Measurements from ENCODE around the gene RYR2.

GRCh38 chr1:237032029-237032428, 10.0 kb upstream of the RYR2 start:
- TF ChIP-seq, protein P1, sequence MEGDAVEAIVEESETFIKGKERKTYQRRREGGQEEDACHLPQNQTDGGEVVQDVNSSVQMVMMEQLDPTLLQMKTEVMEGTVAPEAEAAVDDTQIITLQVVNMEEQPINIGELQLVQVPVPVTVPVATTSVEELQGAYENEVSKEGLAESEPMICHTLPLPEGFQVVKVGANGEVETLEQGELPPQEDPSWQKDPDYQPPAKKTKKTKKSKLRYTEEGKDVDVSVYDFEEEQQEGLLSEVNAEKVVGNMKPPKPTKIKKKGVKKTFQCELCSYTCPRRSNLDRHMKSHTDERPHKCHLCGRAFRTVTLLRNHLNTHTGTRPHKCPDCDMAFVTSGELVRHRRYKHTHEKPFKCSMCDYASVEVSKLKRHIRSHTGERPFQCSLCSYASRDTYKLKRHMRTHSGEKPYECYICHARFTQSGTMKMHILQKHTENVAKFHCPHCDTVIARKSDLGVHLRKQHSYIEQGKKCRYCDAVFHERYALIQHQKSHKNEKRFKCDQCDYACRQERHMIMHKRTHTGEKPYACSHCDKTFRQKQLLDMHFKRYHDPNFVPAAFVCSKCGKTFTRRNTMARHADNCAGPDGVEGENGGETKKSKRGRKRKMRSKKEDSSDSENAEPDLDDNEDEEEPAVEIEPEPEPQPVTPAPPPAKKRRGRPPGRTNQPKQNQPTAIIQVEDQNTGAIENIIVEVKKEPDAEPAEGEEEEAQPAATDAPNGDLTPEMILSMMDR (IDR thresholded peaks at IDR 0.05): no peak
- TF ChIP-seq EP300 (IDR thresholded peaks at IDR 0.05): no peak
- no peak for TF ChIP-seq POLR2AphosphoS5 (IDR thresholded peaks at IDR 0.05)
